Skeletal muscle satellite cell (primary cell): Measurements from ENCODE around the gene C2orf66.

ENCODE experiments used
- H3K27me3 ChIP-seq: 2 replicates; pipeline ENCODE4 v1.7.0; 2013; ENCODE audit warnings: low read length; ENCODE audit not compliant: control insufficient read depth, insufficient read depth
- H3K36me3 ChIP-seq: 2 replicates; pipeline ENCODE4 v1.7.0; 2013; ENCODE audit warnings: mild to moderate bottlenecking, control low read depth, low read length; ENCODE audit not compliant: insufficient read depth
- H3K4me1 ChIP-seq: 2 replicates; pipeline ENCODE4 v1.7.0; 2013; ENCODE audit warnings: low read length; ENCODE audit not compliant: control insufficient read depth, insufficient read depth
- H3K4me2 ChIP-seq: 2 replicates; pipeline ENCODE4 v1.7.0; 2013; ENCODE audit warnings: mild to moderate bottlenecking, low read length
- H3K4me3 ChIP-seq: 2 replicates; pipeline ENCODE4 v1.7.0; 2013; ENCODE audit warnings: low read length
- H3K9ac ChIP-seq: 2 replicates; pipeline ENCODE4 v1.7.0; 2013; ENCODE audit warnings: mild to moderate bottlenecking, low read depth, low read length, moderate library complexity
- H3K9me3 ChIP-seq: replicated peaks from 2 replicates; pipeline ENCODE4 v1.7.0; 2013; ENCODE audit warnings: mild to moderate bottlenecking, control low read depth, low read length

C2orf66 gene

DNA sequence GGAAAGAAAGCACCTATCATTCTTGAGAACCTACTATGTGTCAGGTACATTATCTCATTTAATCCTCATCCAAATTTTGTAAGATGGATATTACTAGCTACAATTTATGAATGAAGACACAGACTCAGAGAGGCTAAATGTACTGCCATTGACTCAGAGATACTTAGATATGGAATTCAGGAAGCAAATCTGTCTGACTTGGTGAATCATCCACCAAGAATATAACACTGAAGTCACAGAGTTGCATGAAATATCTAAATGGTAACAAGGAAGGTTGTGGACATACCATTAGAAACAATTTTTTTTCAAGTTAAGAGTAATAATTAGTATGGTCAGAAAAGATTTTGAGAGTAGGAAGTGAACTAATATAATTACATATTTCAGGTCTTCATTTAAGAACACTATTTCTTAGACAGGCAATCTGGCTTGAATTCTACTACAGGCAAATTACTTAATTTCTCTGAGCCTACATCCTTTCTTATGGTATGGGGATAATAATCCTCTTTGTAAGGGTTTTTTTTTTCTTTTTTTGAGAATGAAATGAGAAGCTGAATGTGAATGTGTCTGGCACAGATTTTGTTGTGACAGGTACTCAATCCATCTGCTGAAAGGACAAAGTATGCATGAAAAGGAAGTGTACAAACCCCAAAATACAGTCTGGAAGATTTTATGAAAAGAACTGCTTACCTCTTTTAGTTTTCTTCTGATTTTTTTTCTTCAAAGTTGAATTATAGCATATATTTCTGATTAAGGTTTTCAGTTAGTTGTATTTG lies 14.8 kb upstream of the C2orf66 start:
- H3K4me1 ChIP-seq = peaks cover 17% of the 10 kb centered on the region
- peak overlapping the region; percentile 46 for H3K4me2 ChIP-seq
- H3K4me3 ChIP-seq = no peak overlapping the region
- no peaks in the 10 kb centered on the region for H3K9me3 ChIP-seq
- peak overlapping the region; percentile 21 for H3K9ac ChIP-seq
- no peaks in the 10 kb centered on the region for H3K27me3 ChIP-seq
- no peaks in the 10 kb centered on the region for H3K36me3 ChIP-seq

DNA sequence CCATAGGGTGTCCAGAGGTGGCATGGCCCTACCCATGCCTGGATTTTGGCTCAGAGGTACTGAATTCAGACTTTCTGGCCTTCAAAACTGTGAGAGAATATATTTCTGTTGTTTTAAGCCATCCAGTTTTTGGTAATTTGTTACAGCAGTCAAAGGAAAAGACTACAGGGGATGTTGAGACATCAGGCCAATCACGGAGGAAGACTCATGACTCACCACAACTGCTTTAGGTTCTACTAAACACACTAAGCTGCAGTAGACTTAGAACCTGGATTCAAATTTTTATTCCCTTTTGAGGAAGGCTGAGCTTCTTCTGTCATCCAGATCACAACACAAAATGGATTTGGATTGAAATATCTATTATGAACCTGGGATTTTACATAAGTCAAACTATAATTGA lies 12.0 kb upstream of the C2orf66 start:
- H3K4me2 ChIP-seq = no peak overlapping the region

DNA sequence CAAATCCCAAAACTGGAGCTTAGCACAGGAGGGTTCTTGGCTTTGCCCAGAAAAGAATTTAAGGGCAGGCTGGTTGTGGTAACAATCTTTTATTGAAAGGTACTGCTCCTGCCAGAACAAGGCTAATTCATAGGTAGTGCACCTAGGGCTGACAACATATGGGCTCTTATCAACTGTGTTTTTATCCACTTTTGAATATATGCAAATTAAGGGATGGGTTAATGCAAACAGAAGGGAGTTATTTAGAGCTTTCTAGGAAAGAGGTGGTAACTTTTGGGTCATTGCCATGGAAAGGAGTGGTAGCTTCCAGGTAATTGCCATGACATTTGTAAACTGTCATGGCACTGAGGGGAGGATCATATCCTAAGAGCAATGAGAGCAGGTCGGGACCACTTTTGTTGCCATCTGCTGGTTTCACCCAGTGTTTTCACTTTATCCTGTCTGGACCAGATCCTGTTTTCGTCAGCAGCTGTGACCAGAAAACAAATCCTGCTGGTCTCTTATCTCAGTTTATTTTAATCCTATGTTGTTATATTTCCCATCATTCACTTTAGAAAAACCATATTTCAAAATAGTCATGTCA lies 981 bp downstream of the C2orf66 start:
- H3K9ac ChIP-seq = no peak overlapping the region
- no peaks in the 10 kb centered on the region for H3K36me3 ChIP-seq
- H3K27me3 ChIP-seq = no peaks in the 10 kb centered on the region
- no peaks in the 10 kb centered on the region for H3K9me3 ChIP-seq
- H3K4me3 ChIP-seq = no peak overlapping the region
- H3K4me2 ChIP-seq = no peak overlapping the region
- H3K4me1 ChIP-seq = no peaks in the 10 kb centered on the region

More for the DNA sequence above, 12.0 kb upstream of the C2orf66 start:
- Histone ChIP-seq H3K27me3 (no peaks in the 10 kb centered on the region), H3K4me1 (peaks cover 17% of the 10 kb centered on the region), H3K9me3 (no peaks in the 10 kb centered on the region), H3K4me3 (no peak overlapping the region), H3K9ac (no peak overlapping the region), H3K36me3 (no peaks in the 10 kb centered on the region)

DNA sequence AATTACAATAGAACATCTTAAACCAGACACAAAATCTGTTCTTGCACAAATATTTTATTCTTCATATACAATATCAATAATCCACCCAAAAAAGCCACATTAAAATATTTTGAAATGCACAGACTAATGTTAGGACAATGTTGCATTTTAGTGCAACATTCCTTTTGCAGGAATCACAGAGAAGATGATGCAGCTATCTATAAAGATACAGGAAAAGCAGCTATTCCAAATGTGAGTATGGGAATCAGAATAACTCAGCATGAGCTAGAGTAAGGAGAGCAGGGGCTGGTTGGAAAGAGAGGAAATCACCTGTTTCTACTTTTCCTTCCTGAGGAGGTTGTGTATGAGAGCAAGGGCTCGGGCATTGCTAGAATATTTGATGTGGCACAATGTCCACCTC lies 4.8 kb downstream of the C2orf66 start:
- Histone ChIP-seq H3K27me3 (no peaks in the 10 kb centered on the region), H3K36me3 (no peaks in the 10 kb centered on the region), H3K4me1 (peaks cover 10% of the 10 kb centered on the region), H3K4me3 (no peak overlapping the region), H3K9me3 (no peaks in the 10 kb centered on the region), H3K4me2 (no peak overlapping the region), H3K9ac (no peak overlapping the region)

DNA sequence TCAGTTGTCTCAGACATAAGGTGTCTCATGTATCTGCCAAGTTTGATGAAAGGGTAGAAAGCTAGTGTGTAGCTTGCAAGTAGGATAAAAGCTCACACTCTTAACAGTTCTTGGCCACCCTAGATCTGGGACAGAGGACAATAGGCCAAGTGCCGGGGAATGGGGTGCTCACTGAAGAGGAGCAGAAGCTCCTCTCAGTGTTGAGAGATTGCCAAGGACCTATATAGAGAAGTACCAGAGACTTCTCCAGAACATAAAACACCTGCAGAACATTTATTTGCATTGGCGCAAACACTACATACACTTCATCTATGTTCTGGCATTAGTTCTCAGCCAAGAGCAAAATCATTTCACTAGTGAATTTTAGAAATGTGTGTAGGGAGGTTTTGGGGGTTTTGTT lies 6.8 kb downstream of the C2orf66 start:
- no peak overlapping the region for H3K9ac ChIP-seq

DNA sequence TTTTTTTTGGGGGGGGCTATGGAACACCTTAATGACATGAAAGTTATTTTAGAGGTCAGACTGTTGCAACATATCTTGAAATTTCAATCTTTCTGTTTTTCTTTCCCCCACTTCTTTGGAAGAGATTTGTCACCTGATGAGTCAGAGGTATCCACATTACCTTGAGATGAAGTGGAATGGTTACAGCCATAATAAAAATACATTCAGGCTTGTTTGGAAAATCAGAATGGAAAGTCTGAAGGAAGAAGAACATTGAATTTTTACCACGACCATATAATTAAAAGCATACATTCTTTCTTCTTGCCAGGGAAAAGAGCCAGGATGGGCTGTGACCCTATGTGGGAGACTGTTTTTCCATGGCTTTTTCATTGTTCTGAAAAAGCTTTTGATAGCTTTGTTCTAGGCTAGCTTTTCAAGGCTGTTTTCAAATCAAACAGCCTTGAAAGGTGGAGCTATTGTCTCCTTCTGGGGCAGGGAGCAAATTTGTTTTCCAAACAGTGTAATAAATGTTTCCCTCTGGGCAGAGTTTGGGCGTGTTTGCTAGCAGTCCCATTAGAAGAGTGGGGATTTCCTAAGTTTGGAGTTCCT lies 7.4 kb downstream of the C2orf66 start:
- H3K9me3 ChIP-seq = no peaks in the 10 kb centered on the region
- no peak overlapping the region for H3K4me3 ChIP-seq
- no peak overlapping the region for H3K9ac ChIP-seq
- H3K27me3 ChIP-seq = no peaks in the 10 kb centered on the region
- H3K4me1 ChIP-seq = peaks cover 10% of the 10 kb centered on the region
- peaks cover 10% of the 10 kb centered on the region for H3K36me3 ChIP-seq
- no peak overlapping the region for H3K4me2 ChIP-seq

More for the DNA sequence above, 6.8 kb downstream of the C2orf66 start:
- Histone ChIP-seq H3K4me1 (peaks cover 10% of the 10 kb centered on the region), H3K4me3 (no peak overlapping the region), H3K9me3 (no peaks in the 10 kb centered on the region), H3K27me3 (no peaks in the 10 kb centered on the region), H3K36me3 (peaks cover 4% of the 10 kb centered on the region), H3K4me2 (no peak overlapping the region)

DNA sequence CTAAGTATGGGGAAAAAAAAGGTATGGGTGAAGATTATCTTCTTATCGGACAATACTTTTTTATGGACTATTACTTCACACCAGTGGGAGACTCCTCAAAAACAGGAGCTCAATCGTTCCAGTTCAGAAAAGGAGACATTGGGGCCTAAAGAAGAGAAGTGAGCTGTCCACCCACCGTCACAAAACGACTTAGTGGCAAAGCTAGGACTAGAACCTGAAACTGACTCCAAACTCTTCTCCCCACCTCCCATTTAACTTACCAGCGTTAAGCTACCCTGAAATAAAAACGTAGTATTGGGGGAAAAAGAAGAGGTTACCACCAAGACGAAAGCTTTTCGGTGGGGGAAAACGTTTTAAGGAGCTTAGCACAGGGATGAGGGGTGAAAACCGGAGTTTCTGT lies 10.2 kb downstream of the C2orf66 start:
- Histone ChIP-seq H3K4me1 (peaks cover 10% of the 10 kb centered on the region), H3K9ac (peak overlapping the region; percentile 93), H3K4me2 (peak overlapping the region; percentile 88), H3K9me3 (no peaks in the 10 kb centered on the region), H3K4me3 (peak overlapping the region; percentile 89), H3K36me3 (peaks cover 20% of the 10 kb centered on the region), H3K27me3 (no peaks in the 10 kb centered on the region)

DNA sequence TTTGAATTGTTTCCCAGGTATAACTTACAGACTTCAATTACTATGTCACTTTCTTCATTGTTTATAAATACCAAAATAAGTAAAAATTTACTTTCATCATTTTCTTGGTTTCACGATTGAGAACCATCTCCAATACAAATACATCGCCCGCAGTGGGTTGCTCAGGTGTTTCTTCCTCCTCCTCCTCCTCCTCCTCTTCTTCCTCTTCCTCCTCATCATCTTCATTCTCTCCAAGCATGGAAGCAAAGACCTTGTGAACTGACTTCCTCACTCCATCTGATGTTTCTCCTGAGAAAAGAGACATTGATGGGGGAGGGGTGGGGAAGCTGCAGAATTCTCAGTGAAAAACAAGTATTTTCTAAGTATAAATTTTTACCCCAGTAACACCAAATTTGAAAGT lies 16.3 kb downstream of the C2orf66 start:
- Histone ChIP-seq H3K9me3 (no peaks in the 10 kb centered on the region), H3K4me3 (no peak overlapping the region), H3K36me3 (peaks cover 64% of the 10 kb centered on the region), H3K9ac (no peak overlapping the region), H3K4me1 (no peaks in the 10 kb centered on the region), H3K27me3 (no peaks in the 10 kb centered on the region), H3K4me2 (no peak overlapping the region)

DNA sequence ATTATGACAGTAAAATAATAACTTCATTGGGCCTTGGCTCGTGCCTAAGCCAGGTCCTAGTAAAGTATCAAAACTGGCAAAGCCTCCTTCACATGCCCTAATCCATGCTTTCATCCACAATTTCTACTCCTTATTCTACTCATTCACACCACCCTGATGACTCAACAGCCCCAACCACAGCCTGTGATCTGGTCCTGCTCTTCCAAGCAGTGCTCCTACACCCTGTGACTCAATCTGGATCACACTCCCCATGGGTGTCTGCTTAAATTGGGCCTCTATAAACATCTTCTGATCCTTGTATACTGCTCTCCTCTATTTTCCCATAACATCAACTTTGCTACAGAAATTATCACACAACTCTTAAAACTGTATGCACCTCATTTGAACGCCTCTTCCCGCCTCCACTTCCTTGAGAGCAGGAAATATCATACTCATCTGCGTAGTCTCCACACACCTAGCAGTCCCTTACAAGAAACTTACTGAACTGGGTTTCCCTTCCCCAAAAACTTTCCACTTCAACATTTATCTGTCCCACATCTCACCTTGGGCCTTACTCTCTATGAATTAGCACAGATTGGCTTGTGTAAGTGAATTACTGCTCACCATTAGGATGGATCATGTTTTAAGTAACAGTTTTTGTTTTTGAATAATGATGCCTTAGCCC lies 25.6 kb downstream of the C2orf66 start:
- H3K4me2 ChIP-seq = no peak overlapping the region
- H3K36me3 ChIP-seq = peaks cover 87% of the 10 kb centered on the region
- no peaks in the 10 kb centered on the region for H3K27me3 ChIP-seq
- H3K9ac ChIP-seq = no peak overlapping the region
- H3K9me3 ChIP-seq = no peaks in the 10 kb centered on the region
- H3K4me3 ChIP-seq = no peak overlapping the region
- H3K4me1 ChIP-seq = peaks cover 6% of the 10 kb centered on the region

DNA sequence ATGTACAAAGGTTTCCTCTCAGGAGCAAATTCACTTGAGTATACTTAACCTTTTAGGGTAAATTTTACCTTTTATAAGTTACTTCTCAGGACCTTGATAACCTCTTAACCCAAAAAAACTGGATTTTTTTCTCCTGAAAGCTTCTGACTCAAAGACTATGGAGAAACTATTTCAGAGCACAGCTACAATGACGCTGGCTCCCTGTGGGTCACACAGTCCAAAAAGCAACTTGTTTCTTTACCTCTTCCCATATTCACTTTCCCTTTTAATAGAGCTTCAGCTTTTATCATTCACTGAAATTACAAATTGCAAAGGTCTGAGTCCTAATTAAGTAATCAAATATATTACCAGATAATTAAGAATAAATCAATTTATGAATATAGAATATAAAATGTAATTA lies 42.1 kb downstream of the C2orf66 start:
- H3K4me1 ChIP-seq = no peaks in the 10 kb centered on the region
- no peaks in the 10 kb centered on the region for H3K9me3 ChIP-seq
- H3K27me3 ChIP-seq = no peaks in the 10 kb centered on the region
- H3K4me2 ChIP-seq = no peak overlapping the region
- no peak overlapping the region for H3K4me3 ChIP-seq
- peaks cover 59% of the 10 kb centered on the region for H3K36me3 ChIP-seq
- H3K9ac ChIP-seq = no peak overlapping the region

DNA sequence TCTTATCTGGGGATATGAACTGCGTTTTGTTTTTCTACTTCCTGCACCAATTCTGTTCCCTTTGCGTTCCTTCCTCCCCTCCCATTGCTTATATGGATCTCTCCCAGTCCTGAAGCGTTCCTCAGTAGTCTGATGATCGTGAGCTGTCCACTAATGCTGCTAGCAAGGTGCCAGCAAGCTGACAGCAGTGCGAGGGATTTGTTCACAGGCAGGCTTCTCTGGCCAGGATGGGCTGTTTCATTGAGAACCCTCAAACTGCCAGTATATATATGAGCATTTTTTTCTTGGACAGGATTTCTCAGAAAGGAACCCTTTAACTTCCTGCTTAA lies 49.8 kb downstream of the C2orf66 start:
- no peaks in the 10 kb centered on the region for H3K9me3 ChIP-seq
- H3K9ac ChIP-seq = no peak overlapping the region
- H3K27me3 ChIP-seq = no peaks in the 10 kb centered on the region
- H3K4me1 ChIP-seq = no peaks in the 10 kb centered on the region
- H3K4me2 ChIP-seq = no peak overlapping the region
- peaks cover 8% of the 10 kb centered on the region for H3K36me3 ChIP-seq
- no peak overlapping the region for H3K4me3 ChIP-seq
